Gastrocnemius medialis (tissue), 4 donors: ENCODE data around the gene GFRA1.

Source experiments
- POLR2A ChIP-seq, 2 donors: fragments of 450-650 bp; IDR thresholded peaks; one replicate each; pipeline ENCODE4 v1.6.1; 2017; ENCODE audit warnings: antibody characterized with exemption in 2 of 2, mild to moderate bottlenecking in 2 of 2, moderate library complexity in 2 of 2
- TF ChIP-seq, protein P1 (sequence below), 5 experiments: fragments of 450-650 bp in 3 of 5; fragments of 200-600 bp in 2 of 5; sonication (generic) in 2 of 5; IDR thresholded peaks in 4 of 5; conservative IDR thresholded peaks in 1 of 5; 1 replicate in 4 of 5; 2 replicates in 1 of 5; pipeline ENCODE4 v1.5.1; 2016 to 2019; ENCODE audit warnings: antibody characterized with exemption in 5 of 5, mild to moderate bottlenecking in 3 of 5, moderate library complexity in 3 of 5

DNA sequence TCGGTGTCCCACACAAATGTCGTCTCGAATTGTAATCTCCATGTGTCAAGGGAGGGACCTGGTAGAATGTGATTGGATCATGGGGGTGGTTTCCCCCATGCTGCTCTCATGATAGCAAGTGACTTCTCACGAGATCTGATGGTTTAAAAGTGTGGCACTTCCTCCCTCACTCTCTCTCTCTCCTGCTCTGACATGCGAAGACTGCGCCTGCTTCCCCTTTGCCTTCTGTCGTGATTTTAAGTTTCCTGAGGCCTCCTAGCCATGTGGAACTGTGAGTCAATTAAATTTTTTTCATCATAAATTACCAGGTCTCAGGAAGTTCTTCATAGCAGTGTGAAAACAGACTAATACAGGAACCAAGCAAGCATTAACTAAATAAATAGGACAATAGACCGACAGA is 229.1 kb downstream of the GFRA1 start:
- TF ChIP-seq, protein P1, sequence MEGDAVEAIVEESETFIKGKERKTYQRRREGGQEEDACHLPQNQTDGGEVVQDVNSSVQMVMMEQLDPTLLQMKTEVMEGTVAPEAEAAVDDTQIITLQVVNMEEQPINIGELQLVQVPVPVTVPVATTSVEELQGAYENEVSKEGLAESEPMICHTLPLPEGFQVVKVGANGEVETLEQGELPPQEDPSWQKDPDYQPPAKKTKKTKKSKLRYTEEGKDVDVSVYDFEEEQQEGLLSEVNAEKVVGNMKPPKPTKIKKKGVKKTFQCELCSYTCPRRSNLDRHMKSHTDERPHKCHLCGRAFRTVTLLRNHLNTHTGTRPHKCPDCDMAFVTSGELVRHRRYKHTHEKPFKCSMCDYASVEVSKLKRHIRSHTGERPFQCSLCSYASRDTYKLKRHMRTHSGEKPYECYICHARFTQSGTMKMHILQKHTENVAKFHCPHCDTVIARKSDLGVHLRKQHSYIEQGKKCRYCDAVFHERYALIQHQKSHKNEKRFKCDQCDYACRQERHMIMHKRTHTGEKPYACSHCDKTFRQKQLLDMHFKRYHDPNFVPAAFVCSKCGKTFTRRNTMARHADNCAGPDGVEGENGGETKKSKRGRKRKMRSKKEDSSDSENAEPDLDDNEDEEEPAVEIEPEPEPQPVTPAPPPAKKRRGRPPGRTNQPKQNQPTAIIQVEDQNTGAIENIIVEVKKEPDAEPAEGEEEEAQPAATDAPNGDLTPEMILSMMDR (IDR thresholded peaks at IDR 0.05 in 4 of 5, conservative IDR thresholded peaks at IDR 0.05 in 1 of 5) = no peak
- no peak for TF ChIP-seq POLR2A (IDR thresholded peaks at IDR 0.05)
